ENCODE measurements around the gene SENP3.

- TF ChIP-seq CTCF (IDR thresholded peaks at IDR 0.05; ENCODE audit: low read depth, low read length, missing input control) (no peak), MAX (IDR thresholded peaks at IDR 0.05) (no peak), GABPA (IDR thresholded peaks at IDR 0.05 in 1 of 2, conservative IDR thresholded peaks at IDR 0.05 in 1 of 2) (no peak), RAD21 (IDR thresholded peaks at IDR 0.05) (no peak), TAF1 (conservative IDR thresholded peaks at IDR 0.05) (no peak), REST (IDR thresholded peaks at IDR 0.05) (no peak), ZBTB33 (IDR thresholded peaks at IDR 0.05) (no peak), YY1 (IDR thresholded peaks at IDR 0.05) (no peak), HNF4G (IDR thresholded peaks at IDR 0.05) (no peak), FOXA1 (IDR thresholded peaks at IDR 0.05) (no peak), SP1 (IDR thresholded peaks at IDR 0.05) (no peak), HNF4A (conservative IDR thresholded peaks at IDR 0.05) (no peak), EGR1 (IDR thresholded peaks at IDR 0.05; ENCODE audit: low read depth in 2 of 2) (no peak)
Observed at GRCh38 chr17:7569571-7569970, 7.9 kb downstream of the SENP3 start.

All from liver (tissue), 3 donors.